SK-N-SH (cell line): Measurements from ENCODE around the gene PBX1. TPM values are rescaled to one million over a fixed set of nuclear protein-coding genes. Genes with fewer than 3 reads are reported as not detected.

Source experiments
- CTCF ChIA-PET: fragments of 300-600, 350-600 bp; formaldehyde crosslinking; extraction: SDS; loops from one replicate; lab custom pipeline; 2021; lab: Yijun Ruan, JAX
- POLR2A ChIA-PET: fragments of 350-600 bp; sonication (Branson Sonifier 250); formaldehyde crosslinking; extraction: SDS; loops from one replicate; lab custom pipeline; 2020; ENCODE audit warnings: antibody characterized with exemption, inconsistent platforms; lab: Yijun Ruan, JAX
- DNase-seq: peaks from one replicate; pipeline ENCODE4 v3.0.0; 2012
- H2AFZ ChIP-seq: fragments of 200-600 bp; sonication (generic); 2 replicates; pipeline ENCODE4 v1.8.1; 2016; ENCODE audit warnings: antibody characterized with exemption, mild to moderate bottlenecking, low read depth
- H3F3A ChIP-seq: fragments of 200-600 bp; sonication (generic); replicated peaks from 2 replicates; pipeline ENCODE3; 2016; ENCODE audit warnings: antibody characterized with exemption, mild to moderate bottlenecking; ENCODE audit not compliant: insufficient read depth
- H3K27ac ChIP-seq, 2 experiments: fragments of 200-500 bp in 1 of 2; fragments of 200-600 bp in 1 of 2; sonication (Bioruptor generic) in 1 of 2; sonication (generic), shearing (Covaris generic) in 1 of 2; 2 replicates each; pipeline versions ENCODE4 v1.5.1 to v1.6.1; 2014 to 2016; ENCODE audit warnings: low read depth in 2 of 2, inconsistent platforms in 1 of 2, low read length in 1 of 2, mild to moderate bottlenecking in 1 of 2, mixed read lengths in 1 of 2
- H3K27me3 ChIP-seq: fragments of 200-600 bp; sonication (generic), shearing (Covaris generic); 2 replicates; pipeline ENCODE4 v1.6.1; 2016; ENCODE audit warnings: mixed run types; ENCODE audit not compliant: insufficient read depth
- H3K36me3 ChIP-seq, 2 experiments: fragments of 200-500 bp in 1 of 2; fragments of 200-600 bp in 1 of 2; sonication (Bioruptor generic) in 1 of 2; sonication (generic) in 1 of 2; replicated peaks in 1 of 2; 2 replicates each; pipeline versions ENCODE3 to v1.5.1; 2014 to 2016; ENCODE audit warnings: low read length in 1 of 2, mild to moderate bottlenecking in 1 of 2; ENCODE audit not compliant: insufficient read depth in 2 of 2, control insufficient read depth in 1 of 2
- H3K4me1 ChIP-seq, 2 experiments: fragments of 200-500 bp in 1 of 2; fragments of 200-600 bp in 1 of 2; sonication (Bioruptor generic) in 1 of 2; sonication (generic), shearing (Covaris generic) in 1 of 2; 2 replicates each; pipeline versions ENCODE4 v1.5.1 to v1.6.1; 2014 to 2016; ENCODE audit warnings: low read depth in 1 of 2, low read length in 1 of 2, mixed run types in 1 of 2; ENCODE audit not compliant: insufficient read depth in 2 of 2, control insufficient read depth in 1 of 2
- H3K4me2 ChIP-seq: fragments of 200-600 bp; sonication (generic), shearing (Covaris generic); 2 replicates; pipeline ENCODE4 v1.6.1; 2017; ENCODE audit warnings: mixed run types
- H3K4me3 ChIP-seq, 2 experiments: fragments of 200-500 bp in 1 of 2; fragments of 200-600 bp in 1 of 2; sonication (Bioruptor generic) in 1 of 2; sonication (generic), shearing (Covaris generic) in 1 of 2; 2 replicates each; pipeline versions ENCODE4 v1.5.1 to v1.8.1; 2014 to 2016; ENCODE audit warnings: low read depth in 2 of 2, inconsistent platforms in 1 of 2, low read length in 1 of 2, mild to moderate bottlenecking in 1 of 2, mixed read lengths in 1 of 2, moderate library complexity in 1 of 2
- H3K79me2 ChIP-seq: fragments of 200-600 bp; sonication (generic); 2 replicates; pipeline ENCODE4 v1.8.1; 2017; ENCODE audit warnings: mild to moderate bottlenecking; ENCODE audit not compliant: insufficient read depth
- H3K9ac ChIP-seq: fragments of 200-600 bp; sonication (generic); 2 replicates; pipeline ENCODE4 v1.6.1; 2017; ENCODE audit warnings: mixed run types
- H3K9me2 ChIP-seq: fragments of 200-600 bp; sonication (generic); 2 replicates; pipeline ENCODE4 v1.6.1; 2017; ENCODE audit warnings: mixed run types
- H3K9me3 ChIP-seq: fragments of 200-600 bp; sonication (generic); 2 replicates; pipeline ENCODE4 v1.6.1; 2017; ENCODE audit warnings: mixed run types, mild to moderate bottlenecking, moderate library complexity
- H4K20me1 ChIP-seq: fragments of 200-600 bp; sonication (generic); 2 replicates; pipeline ENCODE4 v1.6.1; 2017; ENCODE audit warnings: mild to moderate bottlenecking, mixed run types; ENCODE audit not compliant: insufficient read depth
- ELF1 ChIP-seq: IDR thresholded peaks from 2 replicates; pipeline ENCODE4 v1.4.0; 2012
- EP300 ChIP-seq, 2 experiments: IDR thresholded peaks; 2 replicates each; pipeline versions ENCODE4 v1.4.0 to v1.6.1; 2012; ENCODE audit warnings: borderline replicate concordance in 1 of 2, low read depth in 1 of 2, low read length in 1 of 2
- FOSL2 ChIP-seq: IDR thresholded peaks from 2 replicates; pipeline ENCODE4 v1.4.0; 2012; ENCODE audit warnings: low read depth, mild to moderate bottlenecking, moderate library complexity, borderline replicate concordance
- JUND ChIP-seq: IDR thresholded peaks from 2 replicates; pipeline ENCODE4 v1.4.0; 2012
- MEF2A ChIP-seq: IDR thresholded peaks from 2 replicates; pipeline ENCODE4 v1.4.0; 2012; ENCODE audit warnings: low read depth, borderline replicate concordance
- MXI1 ChIP-seq: IDR thresholded peaks from 2 replicates; pipeline ENCODE4 v1.6.1; 2012; ENCODE audit warnings: mild to moderate bottlenecking, low read depth, low read length, improper control_type of control experiment
- POLR2AphosphoS5 ChIP-seq: IDR thresholded peaks from 2 replicates; pipeline ENCODE4 v1.6.1; 2012; ENCODE audit warnings: low read depth, low read length
- RAD21 ChIP-seq: IDR thresholded peaks from 2 replicates; pipeline ENCODE4 v1.6.1; 2012; ENCODE audit warnings: mild to moderate bottlenecking, low read length
- RFX5 ChIP-seq: IDR thresholded peaks from 2 replicates; pipeline ENCODE4 v1.6.1; 2012; ENCODE audit warnings: mild to moderate bottlenecking, improper control_type of control experiment, low read length
- RXRA ChIP-seq: IDR thresholded peaks from 2 replicates; pipeline ENCODE4 v1.4.0; 2012; ENCODE audit warnings: low read depth, mild to moderate bottlenecking, borderline replicate concordance
- SIN3A ChIP-seq: IDR thresholded peaks from 2 replicates; pipeline ENCODE4 v1.6.1; 2012; ENCODE audit warnings: low read depth, mild to moderate bottlenecking, low read length, moderate library complexity, borderline replicate concordance
- SMC3 ChIP-seq: IDR thresholded peaks from 2 replicates; pipeline ENCODE4 v1.6.1; 2012; ENCODE audit warnings: low read depth, low read length, improper control_type of control experiment
- WGBS: methylation state at CpG from one replicate; pipeline ENCODE4 v1.1.6; 2017; ENCODE audit warnings: low lambda C conversion rate; 5-methylcytosine and 5-hydroxymethylcytosine counted together
- polyA plus RNA-seq, 3 experiments: library from polyadenylated mRNA; depleted of rRNA; stranded (reverse); fragments of >200 nt; gene quantifications; 2 replicates each; pipeline ENCODE4 v1.2.3, GENCODE V29; 2012
- TF ChIP-seq, protein P1 (sequence below): IDR thresholded peaks from 2 replicates; pipeline ENCODE4 v1.4.0; 2012; ENCODE audit warnings: low read depth
- TF ChIP-seq, protein P2 (sequence below): IDR thresholded peaks from 2 replicates; pipeline ENCODE4 v1.6.1; 2012; ENCODE audit warnings: mild to moderate bottlenecking, low read depth, low read length, moderate library complexity
- TF ChIP-seq, protein P3 (sequence below): fragments of 150-350 bp; IDR thresholded peaks from 2 replicates; pipeline ENCODE4 v1.6.1; 2016; ENCODE audit warnings: mild to moderate bottlenecking, low read depth, low read length
- TF ChIP-seq, protein P4 (sequence below): fragments of 150-350 bp; IDR thresholded peaks from 2 replicates; pipeline ENCODE4 v1.6.1; 2017; ENCODE audit warnings: antibody characterized with exemption, low read length, low read depth, borderline replicate concordance
- TF ChIP-seq, protein P5 (sequence below): IDR thresholded peaks from 2 replicates; pipeline ENCODE4 v1.4.0; 2012; ENCODE audit warnings: low read depth, borderline replicate concordance
- TF ChIP-seq, protein P6 (sequence below): IDR thresholded peaks from 2 replicates; pipeline ENCODE4 v1.4.0; 2012; ENCODE audit warnings: low read depth, borderline replicate concordance
- TF ChIP-seq, protein P7 (sequence below): IDR thresholded peaks from 2 replicates; pipeline ENCODE4; 2012

PBX1 gene
- polyA plus RNA-seq, 1 of the 3 experiments (the other 2 are of a cell fraction) = 27.0 TPM

DNA sequence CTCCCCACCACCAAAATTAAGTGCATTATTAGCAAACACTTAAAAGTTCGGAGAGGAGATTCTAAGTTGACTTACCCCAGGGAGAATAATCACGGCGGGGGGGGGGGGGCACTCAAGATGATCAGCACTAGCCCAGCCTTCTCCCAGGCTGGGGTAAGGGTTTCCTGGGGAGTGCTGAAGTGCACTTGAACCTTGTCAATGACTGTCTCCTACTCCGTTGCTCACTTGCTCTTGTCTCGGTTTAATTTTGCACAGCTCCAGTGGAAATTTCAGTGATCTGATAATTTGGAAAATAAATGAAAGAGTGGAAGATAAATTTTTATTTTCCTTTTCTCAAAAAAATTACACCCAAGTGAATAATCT, 59.2 kb downstream of the PBX1 start:
- no peaks in the 10 kb centered on the region for H3K9me3 ChIP-seq
- TF ChIP-seq RFX5 (no peak), RAD21 (no peak), FOSL2 (no peak), SIN3A (no peak), MEF2A (no peak), POLR2AphosphoS5 (no peak), SMC3 (no peak), RXRA (no peak), MXI1 (no peak), EP300 (IDR thresholded peaks at IDR 0.05; ENCODE audit: borderline replicate concordance in 1 of 2, low read depth in 1 of 2, low read length in 1 of 2) (no peak), ELF1 (no peak), JUND (no peak)
- TF ChIP-seq, protein P1, sequence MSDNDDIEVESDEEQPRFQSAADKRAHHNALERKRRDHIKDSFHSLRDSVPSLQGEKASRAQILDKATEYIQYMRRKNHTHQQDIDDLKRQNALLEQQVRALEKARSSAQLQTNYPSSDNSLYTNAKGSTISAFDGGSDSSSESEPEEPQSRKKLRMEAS = no peak
- TF ChIP-seq, protein P2, sequence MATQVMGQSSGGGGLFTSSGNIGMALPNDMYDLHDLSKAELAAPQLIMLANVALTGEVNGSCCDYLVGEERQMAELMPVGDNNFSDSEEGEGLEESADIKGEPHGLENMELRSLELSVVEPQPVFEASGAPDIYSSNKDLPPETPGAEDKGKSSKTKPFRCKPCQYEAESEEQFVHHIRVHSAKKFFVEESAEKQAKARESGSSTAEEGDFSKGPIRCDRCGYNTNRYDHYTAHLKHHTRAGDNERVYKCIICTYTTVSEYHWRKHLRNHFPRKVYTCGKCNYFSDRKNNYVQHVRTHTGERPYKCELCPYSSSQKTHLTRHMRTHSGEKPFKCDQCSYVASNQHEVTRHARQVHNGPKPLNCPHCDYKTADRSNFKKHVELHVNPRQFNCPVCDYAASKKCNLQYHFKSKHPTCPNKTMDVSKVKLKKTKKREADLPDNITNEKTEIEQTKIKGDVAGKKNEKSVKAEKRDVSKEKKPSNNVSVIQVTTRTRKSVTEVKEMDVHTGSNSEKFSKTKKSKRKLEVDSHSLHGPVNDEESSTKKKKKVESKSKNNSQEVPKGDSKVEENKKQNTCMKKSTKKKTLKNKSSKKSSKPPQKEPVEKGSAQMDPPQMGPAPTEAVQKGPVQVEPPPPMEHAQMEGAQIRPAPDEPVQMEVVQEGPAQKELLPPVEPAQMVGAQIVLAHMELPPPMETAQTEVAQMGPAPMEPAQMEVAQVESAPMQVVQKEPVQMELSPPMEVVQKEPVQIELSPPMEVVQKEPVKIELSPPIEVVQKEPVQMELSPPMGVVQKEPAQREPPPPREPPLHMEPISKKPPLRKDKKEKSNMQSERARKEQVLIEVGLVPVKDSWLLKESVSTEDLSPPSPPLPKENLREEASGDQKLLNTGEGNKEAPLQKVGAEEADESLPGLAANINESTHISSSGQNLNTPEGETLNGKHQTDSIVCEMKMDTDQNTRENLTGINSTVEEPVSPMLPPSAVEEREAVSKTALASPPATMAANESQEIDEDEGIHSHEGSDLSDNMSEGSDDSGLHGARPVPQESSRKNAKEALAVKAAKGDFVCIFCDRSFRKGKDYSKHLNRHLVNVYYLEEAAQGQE = no peak
- TF ChIP-seq, protein P3, sequence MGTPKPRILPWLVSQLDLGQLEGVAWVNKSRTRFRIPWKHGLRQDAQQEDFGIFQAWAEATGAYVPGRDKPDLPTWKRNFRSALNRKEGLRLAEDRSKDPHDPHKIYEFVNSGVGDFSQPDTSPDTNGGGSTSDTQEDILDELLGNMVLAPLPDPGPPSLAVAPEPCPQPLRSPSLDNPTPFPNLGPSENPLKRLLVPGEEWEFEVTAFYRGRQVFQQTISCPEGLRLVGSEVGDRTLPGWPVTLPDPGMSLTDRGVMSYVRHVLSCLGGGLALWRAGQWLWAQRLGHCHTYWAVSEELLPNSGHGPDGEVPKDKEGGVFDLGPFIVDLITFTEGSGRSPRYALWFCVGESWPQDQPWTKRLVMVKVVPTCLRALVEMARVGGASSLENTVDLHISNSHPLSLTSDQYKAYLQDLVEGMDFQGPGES = no peak
- TF ChIP-seq, protein P4, sequence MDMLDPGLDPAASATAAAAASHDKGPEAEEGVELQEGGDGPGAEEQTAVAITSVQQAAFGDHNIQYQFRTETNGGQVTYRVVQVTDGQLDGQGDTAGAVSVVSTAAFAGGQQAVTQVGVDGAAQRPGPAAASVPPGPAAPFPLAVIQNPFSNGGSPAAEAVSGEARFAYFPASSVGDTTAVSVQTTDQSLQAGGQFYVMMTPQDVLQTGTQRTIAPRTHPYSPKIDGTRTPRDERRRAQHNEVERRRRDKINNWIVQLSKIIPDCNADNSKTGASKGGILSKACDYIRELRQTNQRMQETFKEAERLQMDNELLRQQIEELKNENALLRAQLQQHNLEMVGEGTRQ = no peak
- TF ChIP-seq, protein P5, sequence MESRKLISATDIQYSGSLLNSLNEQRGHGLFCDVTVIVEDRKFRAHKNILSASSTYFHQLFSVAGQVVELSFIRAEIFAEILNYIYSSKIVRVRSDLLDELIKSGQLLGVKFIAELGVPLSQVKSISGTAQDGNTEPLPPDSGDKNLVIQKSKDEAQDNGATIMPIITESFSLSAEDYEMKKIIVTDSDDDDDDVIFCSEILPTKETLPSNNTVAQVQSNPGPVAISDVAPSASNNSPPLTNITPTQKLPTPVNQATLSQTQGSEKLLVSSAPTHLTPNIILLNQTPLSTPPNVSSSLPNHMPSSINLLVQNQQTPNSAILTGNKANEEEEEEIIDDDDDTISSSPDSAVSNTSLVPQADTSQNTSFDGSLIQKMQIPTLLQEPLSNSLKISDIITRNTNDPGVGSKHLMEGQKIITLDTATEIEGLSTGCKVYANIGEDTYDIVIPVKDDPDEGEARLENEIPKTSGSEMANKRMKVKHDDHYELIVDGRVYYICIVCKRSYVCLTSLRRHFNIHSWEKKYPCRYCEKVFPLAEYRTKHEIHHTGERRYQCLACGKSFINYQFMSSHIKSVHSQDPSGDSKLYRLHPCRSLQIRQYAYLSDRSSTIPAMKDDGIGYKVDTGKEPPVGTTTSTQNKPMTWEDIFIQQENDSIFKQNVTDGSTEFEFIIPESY = no peak
- TF ChIP-seq, protein P6, sequence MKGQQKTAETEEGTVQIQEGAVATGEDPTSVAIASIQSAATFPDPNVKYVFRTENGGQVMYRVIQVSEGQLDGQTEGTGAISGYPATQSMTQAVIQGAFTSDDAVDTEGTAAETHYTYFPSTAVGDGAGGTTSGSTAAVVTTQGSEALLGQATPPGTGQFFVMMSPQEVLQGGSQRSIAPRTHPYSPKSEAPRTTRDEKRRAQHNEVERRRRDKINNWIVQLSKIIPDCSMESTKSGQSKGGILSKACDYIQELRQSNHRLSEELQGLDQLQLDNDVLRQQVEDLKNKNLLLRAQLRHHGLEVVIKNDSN = no peak
- TF ChIP-seq, protein P7, sequence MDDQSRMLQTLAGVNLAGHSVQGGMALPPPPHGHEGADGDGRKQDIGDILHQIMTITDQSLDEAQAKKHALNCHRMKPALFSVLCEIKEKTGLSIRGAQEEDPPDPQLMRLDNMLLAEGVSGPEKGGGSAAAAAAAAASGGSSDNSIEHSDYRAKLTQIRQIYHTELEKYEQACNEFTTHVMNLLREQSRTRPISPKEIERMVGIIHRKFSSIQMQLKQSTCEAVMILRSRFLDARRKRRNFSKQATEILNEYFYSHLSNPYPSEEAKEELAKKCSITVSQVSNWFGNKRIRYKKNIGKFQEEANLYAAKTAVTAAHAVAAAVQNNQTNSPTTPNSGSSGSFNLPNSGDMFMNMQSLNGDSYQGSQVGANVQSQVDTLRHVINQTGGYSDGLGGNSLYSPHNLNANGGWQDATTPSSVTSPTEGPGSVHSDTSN = no peak
- H3K9me2 ChIP-seq = no peaks in the 10 kb centered on the region
- 90% methylated on average over 4 of the region's 5 CpGs for WGBS
- H3K36me3 ChIP-seq = no peaks in the 10 kb centered on the region
- H3K4me1 ChIP-seq = peaks cover 0 to 2% of the 10 kb centered on the region in 2 experiments; a peak in 1 of 4 replicates
- no peak overlapping the region for H3K4me3 ChIP-seq
- ChIA-PET CTCF (interaction anchor here (0.8 to 2.4 kb wide), 8 partner anchors 10 to 1208 kb away, joined by 3 to 14 read pairs (median 6); partner anchors contain the start of gene PBX1), POLR2A (interaction anchor here (0.6 kb wide), 1 partner anchor 375 kb away, joined by 3 read pairs; no protein-coding TSS in a partner anchor)
- H3K27me3 ChIP-seq = no peaks in the 10 kb centered on the region
- H3K4me2 ChIP-seq = no peak overlapping the region
- no peak for DNase-seq
- no peaks in the 10 kb centered on the region for H3K79me2 ChIP-seq
- H4K20me1 ChIP-seq = no peaks in the 10 kb centered on the region
- no peak overlapping the region for H3K27ac ChIP-seq
- no peaks in the 10 kb centered on the region for H3F3A ChIP-seq
- H2AFZ ChIP-seq = no peak overlapping the region
- no peak overlapping the region for H3K9ac ChIP-seq
